ENCODE data around the gene FNDC1.
"Not testable (repeated sequence)": the region's sequence is repeated elsewhere in the genome, so short reads cannot be mapped to it uniquely, and the experiment has no call there.

The FNDC1 gene

GRCh38 chr6:159259441-159260125, 90.4 kb downstream of the FNDC1 start:
- no peak for DNase-seq (ENCODE audit: low spot score)

DNA sequence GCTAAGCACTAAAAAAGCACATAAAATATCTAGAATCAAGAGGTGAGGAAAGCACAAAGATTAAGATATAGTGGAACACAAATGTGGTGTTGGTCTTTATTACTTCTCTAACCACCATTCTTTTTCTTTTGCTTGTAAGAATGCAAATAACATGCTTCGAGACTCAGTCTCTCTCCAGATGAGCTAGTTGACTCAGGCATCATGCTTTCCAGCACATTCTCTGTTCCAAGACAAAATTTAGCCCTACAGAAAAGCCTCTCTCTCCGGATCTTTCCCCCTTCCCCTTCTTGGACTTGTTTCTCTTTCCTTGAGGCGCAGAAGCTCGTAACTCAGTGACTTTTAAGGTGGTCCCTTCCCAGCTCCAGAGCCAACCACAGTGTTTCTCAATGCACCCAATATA, 91.0 kb downstream of the FNDC1 start:
- no peak for DNase-seq (ENCODE audit: low spot score)

DNA sequence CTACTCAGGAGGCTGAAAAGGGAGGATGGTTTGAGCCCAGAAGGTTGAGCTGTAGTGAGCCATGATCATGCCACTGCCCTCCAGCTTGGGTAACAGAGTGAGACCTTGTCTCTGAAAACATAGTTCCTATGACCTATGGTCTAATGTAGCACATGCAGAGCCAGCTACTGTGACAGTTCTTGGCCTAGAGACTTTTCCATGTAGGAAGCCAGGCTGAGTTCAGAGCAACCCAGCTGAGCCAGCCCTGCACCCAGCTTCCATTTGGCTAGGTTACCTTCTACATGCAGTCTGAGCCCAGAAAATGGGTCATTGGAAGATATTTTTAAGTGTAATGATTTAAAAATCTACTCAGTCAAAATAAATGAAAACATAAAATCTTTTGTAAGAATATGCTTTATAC, 92.8 kb downstream of the FNDC1 start:
- DNase-seq (ENCODE audit: low spot score), result no peak

- no peak for DNase-seq (ENCODE audit: low spot score)
Observed at GRCh38 chr6:159262586-159262985, 93.4 kb downstream of the FNDC1 start.

GRCh38 chr6:159267165-159267564, 98.0 kb downstream of the FNDC1 start:
- DNase-seq (ENCODE audit: low spot score), result no peak

- DNase-seq (ENCODE audit: low spot score), result no peak
Observed at GRCh38 chr6:159268511-159268910, 99.3 kb downstream of the FNDC1 start.

DNA sequence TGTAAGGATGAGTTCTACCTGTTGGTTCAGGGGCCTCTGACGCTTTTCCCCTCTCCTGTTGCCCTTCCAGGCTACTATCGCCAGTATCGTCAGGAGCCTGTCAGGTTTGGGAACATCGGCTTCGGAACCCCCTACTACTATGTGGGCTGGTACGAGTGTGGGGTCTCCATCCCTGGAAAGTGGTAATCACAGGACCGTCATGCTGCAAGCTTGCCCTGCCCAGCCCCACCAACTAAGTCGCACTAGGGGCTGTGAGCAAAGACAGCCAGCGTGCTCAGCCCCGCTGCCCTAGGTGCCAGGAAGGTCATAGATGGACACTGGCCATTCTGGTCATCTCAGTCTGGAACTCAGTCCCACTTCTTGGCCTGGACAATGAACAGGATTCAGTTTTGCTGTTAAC, 102.1 kb downstream of the FNDC1 start:
- DNase-seq (ENCODE audit: low spot score), result no peak

DNA sequence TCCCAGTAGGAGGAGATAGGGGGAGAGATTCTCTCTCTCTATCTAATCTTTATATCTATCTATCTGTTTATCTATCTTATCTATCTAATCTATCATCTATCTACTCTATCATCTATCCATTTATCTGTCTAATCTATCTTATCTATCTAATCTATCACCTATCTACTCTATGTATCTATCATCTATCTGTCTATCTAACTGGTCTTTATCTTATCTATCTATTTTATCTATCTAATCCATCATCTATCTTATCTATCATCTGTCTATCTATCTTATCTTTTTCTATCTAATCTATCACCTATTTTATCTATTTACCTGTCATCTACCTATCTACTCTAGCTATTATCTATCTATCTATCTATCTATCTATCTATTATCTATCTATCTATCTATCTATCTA, 109.4 kb downstream of the FNDC1 start:
- no peak for DNase-seq (ENCODE audit: low spot score)

DNA sequence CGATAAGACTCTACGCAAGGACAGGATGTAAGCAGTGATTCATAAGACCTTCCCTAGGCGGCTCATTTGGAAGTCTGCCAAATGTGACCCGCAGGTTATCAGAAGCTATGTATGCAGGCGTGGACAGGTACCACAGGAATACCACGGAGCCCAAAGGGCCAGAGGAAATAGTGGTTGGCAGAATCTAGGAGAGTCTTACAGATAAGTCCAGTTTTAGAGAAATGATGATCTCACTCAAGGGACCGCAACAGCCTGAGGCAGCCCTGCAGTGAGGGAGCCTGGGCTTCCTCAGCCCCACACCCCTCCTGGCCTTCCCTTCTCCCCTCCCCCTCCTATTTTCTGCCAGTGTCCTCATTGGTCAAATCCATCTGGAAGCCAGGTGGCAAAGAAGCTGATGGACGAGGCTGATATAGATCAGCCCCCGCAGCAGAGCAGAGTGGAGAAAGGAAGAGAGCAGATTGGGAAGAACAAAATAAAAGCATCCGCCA, 110.6 kb downstream of the FNDC1 start:
- DNase-seq (ENCODE audit: low spot score), result no peak

DNA sequence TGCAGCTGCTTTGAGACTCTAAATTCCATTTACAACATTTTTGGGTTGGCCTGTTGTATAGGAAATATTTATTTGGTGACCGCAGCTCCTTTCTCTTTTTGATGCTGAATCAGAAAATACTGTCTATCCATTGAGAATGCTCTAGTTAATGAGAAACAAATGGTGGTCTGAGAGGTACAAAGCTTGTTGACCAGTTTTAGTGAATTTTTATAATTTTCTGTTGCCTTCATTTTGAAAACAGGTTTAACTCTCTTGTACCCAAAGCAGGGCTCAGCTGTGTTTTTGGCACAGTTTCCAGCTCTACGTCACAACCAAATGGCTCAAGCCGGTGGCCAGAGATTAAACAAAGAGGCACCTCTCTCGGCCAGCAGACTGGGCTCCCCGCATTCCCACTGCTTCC, 113.2 kb downstream of the FNDC1 start:
- no peak for DNase-seq (ENCODE audit: low spot score)

DNA sequence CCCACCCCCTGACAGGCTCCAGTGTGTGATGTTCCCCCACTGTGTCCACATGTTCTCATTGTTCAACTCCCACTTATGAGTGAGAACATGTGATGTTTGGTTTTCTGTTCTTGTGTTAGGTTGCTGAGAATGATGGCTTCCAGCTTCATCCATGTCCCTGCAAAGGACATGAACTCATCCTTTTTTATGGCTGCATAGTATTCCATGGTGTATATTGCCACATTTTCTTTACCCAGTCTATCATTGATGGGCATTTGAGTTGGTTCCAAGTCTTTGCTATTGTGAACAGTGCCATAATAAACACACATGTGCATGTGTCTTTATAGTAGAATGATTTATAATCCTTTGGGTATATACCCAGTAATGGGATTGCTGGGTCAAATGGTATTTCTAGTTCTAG, 115.5 kb downstream of the FNDC1 start:
- not testable (repeated sequence) for DNase-seq (ENCODE audit: low spot score)

DNA sequence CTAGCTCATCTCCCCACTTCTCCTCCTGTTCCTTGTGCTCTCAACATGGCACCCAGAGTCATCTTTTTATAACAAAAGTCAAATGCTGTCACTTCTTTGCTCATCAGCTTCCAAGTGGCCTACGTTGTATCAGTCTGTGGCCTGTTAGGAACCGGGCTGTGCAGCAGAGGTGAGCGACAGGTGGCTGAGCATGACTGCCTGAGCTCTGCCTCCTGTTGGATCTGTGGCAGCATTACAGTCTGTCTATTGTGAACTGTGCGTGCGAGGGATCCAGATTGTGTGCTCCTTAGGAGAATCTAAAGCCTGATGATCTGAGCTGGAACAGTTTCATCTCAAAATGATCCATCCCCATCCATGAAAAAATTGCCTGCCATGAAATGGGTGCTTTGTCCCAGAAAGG, 129.6 kb downstream of the FNDC1 start:
- DNase-seq (ENCODE audit: low spot score), result no peak

DNA sequence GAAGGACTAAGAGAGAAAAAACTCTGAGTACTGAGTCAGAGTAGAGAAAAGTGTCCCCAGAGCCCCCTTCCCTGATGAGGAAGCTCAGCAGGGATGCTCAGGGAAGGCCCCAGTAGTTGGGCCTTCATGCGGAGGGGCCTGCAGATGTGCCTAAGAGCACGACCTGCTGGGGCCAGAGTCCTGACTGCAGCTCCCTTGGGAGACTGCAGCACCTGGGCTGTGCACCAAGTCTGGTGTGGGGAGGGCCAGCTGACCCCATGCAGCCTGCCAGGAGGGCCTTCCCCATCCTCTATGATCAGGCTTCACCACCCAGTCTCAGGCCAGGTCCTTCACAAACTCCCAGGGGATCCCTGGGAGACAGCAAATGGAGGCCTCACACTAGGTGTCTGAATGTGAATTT, 130.4 kb downstream of the FNDC1 start:
- DNase-seq (ENCODE audit: low spot score), result no peak

DNA sequence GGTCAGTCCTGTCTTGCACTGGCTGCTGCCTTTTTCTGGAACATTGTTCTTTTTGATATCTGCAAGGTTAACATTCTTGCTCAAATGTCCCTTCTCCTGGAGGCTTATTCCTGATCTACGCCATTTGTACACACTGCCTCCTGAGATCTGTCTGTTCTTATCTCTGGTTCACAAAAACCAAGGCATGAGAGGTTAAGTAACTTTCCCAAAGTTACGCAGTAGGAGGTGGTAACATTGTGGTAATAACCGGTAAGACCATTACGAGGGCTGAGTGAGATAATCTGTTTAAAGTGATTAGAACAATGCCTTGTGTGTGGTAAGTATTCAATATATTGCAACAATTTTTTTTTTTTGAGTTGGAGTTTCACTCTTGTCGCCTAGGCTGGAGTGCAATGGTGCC, 132.1 kb downstream of the FNDC1 start:
- no peak for DNase-seq (ENCODE audit: low spot score)

DNA sequence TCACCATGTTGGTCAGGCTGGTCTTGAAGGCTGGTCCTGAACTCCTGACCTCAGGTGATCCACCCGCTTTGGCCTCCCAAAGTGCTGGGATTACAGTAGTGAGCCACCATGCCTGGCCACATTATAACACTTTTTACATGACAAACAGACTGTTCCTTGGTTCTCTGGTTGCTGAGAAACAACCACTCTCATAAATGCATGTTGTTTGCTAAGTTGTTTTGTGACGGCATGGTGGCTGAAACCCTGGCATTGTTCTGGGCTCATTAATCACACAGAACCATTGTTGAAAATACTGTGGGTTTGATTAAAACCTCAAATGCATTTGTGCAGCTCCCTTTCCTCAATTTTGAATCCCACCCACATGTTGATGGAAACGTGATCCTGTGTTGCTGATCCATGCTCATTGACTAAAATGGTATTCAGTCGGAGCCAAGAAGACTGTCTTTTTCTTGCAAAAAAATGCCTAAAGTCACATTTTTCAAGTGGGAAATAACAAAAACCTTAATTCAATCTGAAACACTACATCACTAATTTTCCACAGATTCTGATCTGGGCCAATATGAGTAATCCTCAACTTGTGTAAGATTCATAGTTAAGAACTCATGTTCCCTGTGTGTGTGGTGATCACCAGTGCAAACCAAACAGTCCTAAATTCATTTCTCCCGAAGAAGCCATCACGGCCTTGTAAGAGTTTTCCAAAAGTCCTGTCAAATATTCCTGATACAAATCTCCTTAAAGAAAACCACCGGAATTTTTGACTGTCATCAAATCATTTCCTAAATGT, 132.8 kb downstream of the FNDC1 start:
- no peak for DNase-seq (ENCODE audit: low spot score)

DNA sequence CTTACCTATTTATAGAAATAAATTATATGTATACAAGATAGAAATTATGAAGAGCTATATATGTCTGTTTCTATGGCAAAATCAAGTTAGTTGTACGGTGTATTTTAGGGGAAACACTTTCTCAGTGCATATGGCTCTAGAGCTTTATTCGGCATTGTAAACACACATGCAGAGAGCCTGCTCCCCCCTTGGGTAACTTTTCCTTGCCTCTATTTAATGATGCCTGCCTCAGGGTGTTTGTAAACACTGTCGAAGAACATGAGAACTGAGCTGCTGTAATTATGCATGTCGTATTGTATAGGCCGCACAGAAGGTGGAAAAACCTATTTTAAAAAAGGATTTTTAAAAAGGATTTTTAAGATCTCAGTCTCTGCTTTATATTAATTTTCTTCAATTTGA, 133.4 kb downstream of the FNDC1 start:
- no peak for DNase-seq (ENCODE audit: low spot score)

DNA sequence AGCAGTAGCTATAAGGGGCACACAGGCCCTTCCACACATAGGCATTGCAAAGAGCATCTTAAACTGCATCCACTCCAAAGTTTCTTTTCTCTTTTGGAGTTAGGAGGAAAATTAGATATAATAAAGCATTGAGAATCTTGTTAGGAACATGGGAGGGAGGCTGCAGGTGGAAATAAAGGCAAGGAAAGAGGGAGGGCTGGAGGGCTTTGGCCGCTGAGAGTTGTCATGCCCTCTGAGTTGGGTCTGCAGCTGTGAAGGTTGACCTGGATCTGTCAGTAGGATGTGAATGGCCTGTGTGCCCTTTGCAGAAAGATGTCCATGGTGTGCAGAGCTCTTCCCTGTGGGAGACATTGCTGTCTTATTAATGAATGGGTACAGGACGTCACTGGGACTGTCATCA, 134.0 kb downstream of the FNDC1 start:
- DNase-seq (ENCODE audit: low spot score), result no peak

DNA sequence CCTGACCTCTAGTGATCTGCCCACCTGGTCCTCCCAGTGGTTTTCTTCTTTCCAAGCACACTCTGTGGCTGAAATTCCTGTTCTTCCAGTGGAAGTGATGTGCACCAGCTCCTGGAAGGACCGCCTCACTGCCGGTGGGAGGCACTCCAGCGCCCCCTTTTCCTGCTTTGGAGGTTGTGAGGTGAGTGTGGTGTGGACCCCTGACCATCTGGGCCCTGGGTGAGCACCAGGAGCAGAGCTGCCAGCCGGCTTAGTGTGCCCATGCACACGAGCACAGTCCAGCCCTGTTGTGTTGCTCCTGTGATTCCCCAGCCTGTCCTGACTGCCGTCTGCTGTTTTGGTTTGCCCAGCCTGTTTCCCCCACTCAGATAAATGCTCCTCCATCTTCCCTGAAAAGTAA, 134.6 kb downstream of the FNDC1 start:
- no peak for DNase-seq (ENCODE audit: low spot score)

GRCh38 chr6:159304641-159305040, 135.4 kb downstream of the FNDC1 start:
- DNase-seq (ENCODE audit: low spot score), result no peak

- DNase-seq (ENCODE audit: low spot score), result no peak
Observed at GRCh38 chr6:159305159-159305558, 136.0 kb downstream of the FNDC1 start.

- DNase-seq (ENCODE audit: low spot score), result no peak
Observed at GRCh38 chr6:159305804-159306537, 136.8 kb downstream of the FNDC1 start.

GRCh38 chr6:159307246-159307790, 138.1 kb downstream of the FNDC1 start:
- DNase-seq (ENCODE audit: low spot score), result no peak

DNA sequence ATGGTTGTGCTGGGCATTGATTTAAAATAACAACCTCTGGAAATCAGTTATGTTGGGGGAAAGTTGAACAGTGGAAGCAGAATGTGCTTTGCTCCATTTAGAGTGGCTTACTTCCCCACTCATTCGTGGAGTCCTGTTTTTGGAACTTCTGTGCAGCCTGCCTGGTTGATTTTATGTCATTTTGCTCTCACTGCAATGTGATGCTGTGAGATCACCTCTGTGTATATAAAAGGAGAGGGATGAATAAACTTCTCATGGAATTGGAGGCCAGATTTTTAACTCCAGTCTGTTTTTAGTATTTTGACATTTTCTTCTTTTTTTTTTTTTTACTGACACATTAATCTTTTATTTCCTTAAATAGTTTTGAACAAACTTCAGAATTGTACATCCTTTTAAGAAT, 139.0 kb downstream of the FNDC1 start:
- no peak for DNase-seq (ENCODE audit: low spot score)
